ENCODE data around the gene TCERG1L. TPM values are rescaled to one million over a fixed set of nuclear protein-coding genes. Genes with fewer than 3 reads are reported as not detected.

TCERG1L gene
- total RNA-seq, 1 experiment from 2014 or later = 1.5 TPM

- peaks cover 38% of the 10 kb centered on the region for H3K36me3 Mint-ChIP-seq
- ATAC-seq (no peak), DNase-seq (ENCODE audit: low spot score) (no peak)
- no peak overlapping the region for H3K4me3 Mint-ChIP-seq
- TF ChIP-seq E2F4 (CRISPR knock-in tag; IDR thresholded peaks at IDR 0.05; ENCODE audit: borderline replicate concordance, low read depth) (no peak), ARID4B (CRISPR knock-in tag; IDR thresholded peaks at IDR 0.05; ENCODE audit: borderline replicate concordance) (no peak), EMX1 (CRISPR knock-in tag; IDR thresholded peaks at IDR 0.05) (no peak), ZSCAN18 (CRISPR knock-in tag; IDR thresholded peaks at IDR 0.05) (no peak), ELF4 (CRISPR knock-in tag; IDR thresholded peaks at IDR 0.05; ENCODE audit: low read depth) (no peak), E2F5 (CRISPR knock-in tag; IDR thresholded peaks at IDR 0.05) (no peak), NR3C1 (CRISPR knock-in tag; conservative IDR thresholded peaks at IDR 0.05; ENCODE audit: low read depth) (no peak), PRRX2 (CRISPR knock-in tag; IDR thresholded peaks at IDR 0.05) (no peak), ATF1 (CRISPR knock-in tag; IDR thresholded peaks at IDR 0.05) (no peak), USF2 (CRISPR knock-in tag; IDR thresholded peaks at IDR 0.05) (no peak), NFATC4 (CRISPR knock-in tag; IDR thresholded peaks at IDR 0.05) (no peak), SMAD3 (CRISPR knock-in tag; IDR thresholded peaks at IDR 0.05; ENCODE audit: borderline replicate concordance) (no peak), SOX15 (CRISPR knock-in tag; IDR thresholded peaks at IDR 0.05) (no peak), STAT6 (CRISPR knock-in tag; conservative IDR thresholded peaks at IDR 0.05; ENCODE audit: low read depth) (no peak)
- H3K9me3 Mint-ChIP-seq = peaks cover 16% of the 10 kb centered on the region
- ChIA-PET CTCF (interaction anchor here (1.3 kb wide), 1 partner anchor 25 kb away, joined by 3 read pairs; no protein-coding TSS in a partner anchor), POLR2A (no interaction called here)
- peaks cover 3% of the 10 kb centered on the region; the same call in 1 of the 2 replicates for H3K4me1 Mint-ChIP-seq
- H3K27me3 Mint-ChIP-seq (ENCODE audit: low read depth) = peaks cover 3% of the 10 kb centered on the region; the same call in 1 of the 2 replicates
- H3K27ac Mint-ChIP-seq = no peak overlapping the region
Measured at GRCh38 chr10:131073469-131074035, 238.0 kb downstream of the TCERG1L start.

Data from WTC11 (cell line).